HG03280 (cell line): Measurements from ENCODE around the gene OR11H6.
"Not testable (repeated sequence)": the region's sequence is repeated elsewhere in the genome, so short reads cannot be mapped to it uniquely, and the experiment has no call there.

Experiments used
- ATAC-seq: cut with Tn5 transposase; IDR thresholded peaks from one replicate; pipeline ENCODE4 v1.9.1; 2021; ENCODE audit warnings: mild to moderate bottlenecking, moderate library complexity; ENCODE audit not compliant: unreplicated experiment

OR11H6 gene

GRCh38 chr14:20223410-20223809, at the start of gene OR11H6:
TSS of gene OR11H6 (plus strand) at chr14:20223710. CDS start at chr14:20223710, 0 bp downstream.
- ATAC-seq: no peak

- not testable (repeated sequence) for ATAC-seq
Measured at GRCh38 chr14:20174205-20174604, 49.3 kb upstream of the OR11H6 start.

GRCh38 chr14:20176330-20176729, 47.2 kb upstream of the OR11H6 start:
- ATAC-seq: no peak

GRCh38 chr14:20177433-20177974, 46.0 kb upstream of the OR11H6 start:
- no peak for ATAC-seq

GRCh38 chr14:20179218-20179617, 44.3 kb upstream of the OR11H6 start:
- ATAC-seq: no peak

- no peak for ATAC-seq
Measured at GRCh38 chr14:20179880-20180279, 43.6 kb upstream of the OR11H6 start.

- no peak for ATAC-seq
Measured at GRCh38 chr14:20180486-20180885, 43.0 kb upstream of the OR11H6 start.

- ATAC-seq: no peak
Measured at GRCh38 chr14:20184181-20184580, 39.3 kb upstream of the OR11H6 start.

- ATAC-seq: no peak
Measured at GRCh38 chr14:20190596-20190995, 32.9 kb upstream of the OR11H6 start, which contains the start of gene OR11G2. TSS of gene OR11G2 (plus strand) at chr14:20190896. CDS start at chr14:20197438, 6,542 bp downstream.

GRCh38 chr14:20191396-20191795, 32.1 kb upstream of the OR11H6 start:
- ATAC-seq: no peak

- ATAC-seq: no peak
Measured at GRCh38 chr14:20194101-20194500, 29.4 kb upstream of the OR11H6 start.

GRCh38 chr14:20195170-20195569, 28.3 kb upstream of the OR11H6 start:
- not testable (repeated sequence) for ATAC-seq

- ATAC-seq: no peak
Measured at GRCh38 chr14:20195911-20196310, 27.6 kb upstream of the OR11H6 start.

GRCh38 chr14:20197459-20197858, 26.1 kb upstream of the OR11H6 start:
- no peak for ATAC-seq

GRCh38 chr14:20198991-20199390, 24.5 kb upstream of the OR11H6 start:
- no peak for ATAC-seq

GRCh38 chr14:20204721-20205120, 18.8 kb upstream of the OR11H6 start:
- ATAC-seq: no peak

- no peak for ATAC-seq
Measured at GRCh38 chr14:20209595-20209994, 13.9 kb upstream of the OR11H6 start.

GRCh38 chr14:20212406-20212805, 11.1 kb upstream of the OR11H6 start:
- not testable (repeated sequence) for ATAC-seq

GRCh38 chr14:20215196-20215595, 8.3 kb upstream of the OR11H6 start:
- no peak for ATAC-seq

- no peak for ATAC-seq
Measured at GRCh38 chr14:20219033-20219432, 4.5 kb upstream of the OR11H6 start.

GRCh38 chr14:20228681-20229080, 5.2 kb downstream of the OR11H6 start, which contains the start of gene OR11H7:
TSS of gene OR11H7 (plus strand) at chr14:20228981.
- ATAC-seq: no peak

GRCh38 chr14:20235415-20235814, 11.9 kb downstream of the OR11H6 start:
- ATAC-seq: not testable (repeated sequence)

GRCh38 chr14:20247646-20248246, 24.2 kb downstream of the OR11H6 start:
- ATAC-seq: no peak
